GM19468 (cell line): ENCODE results near the gene PPM1J.

ENCODE experiments used
- ATAC-seq: cut with Tn5 transposase; IDR thresholded peaks from one replicate; pipeline ENCODE4 v1.9.1; 2021; ENCODE audit warnings: mild to moderate bottlenecking, moderate library complexity, moderate number of reproducible peaks; ENCODE audit not compliant: unreplicated experiment; ENCODE audit errors: extremely low read depth

PPM1J gene

GRCh38 chr1:112693821-112694220 is 21.3 kb downstream of the PPM1J start:
- no peak for ATAC-seq

- ATAC-seq: no peak
Observed at GRCh38 chr1:112692681-112693080, 22.5 kb downstream of the PPM1J start.

- ATAC-seq: no peak
Observed at GRCh38 chr1:112689842-112690237, 25.3 kb downstream of the PPM1J start.

GRCh38 chr1:112689196-112689841 is 25.8 kb downstream of the PPM1J start:
- ATAC-seq: no peak

- no peak for ATAC-seq
Observed at GRCh38 chr1:112688781-112689193, 26.3 kb downstream of the PPM1J start.

- no peak for ATAC-seq
Observed at GRCh38 chr1:112687785-112688496, 27.2 kb downstream of the PPM1J start.

- no peak for ATAC-seq
Observed at GRCh38 chr1:112687361-112687760, 27.8 kb downstream of the PPM1J start.

- no peak for ATAC-seq
Observed at GRCh38 chr1:112686835-112687234, 28.3 kb downstream of the PPM1J start.

- no peak for ATAC-seq
Observed at GRCh38 chr1:112686417-112686816, 28.7 kb downstream of the PPM1J start.

GRCh38 chr1:112685913-112686312 is 29.2 kb downstream of the PPM1J start:
- ATAC-seq: no peak

GRCh38 chr1:112678605-112679004 is 36.5 kb downstream of the PPM1J start:
- ATAC-seq: no peak

GRCh38 chr1:112677501-112677900 is 37.6 kb downstream of the PPM1J start:
- ATAC-seq: no peak

GRCh38 chr1:112676543-112676942 is 38.6 kb downstream of the PPM1J start:
- no peak for ATAC-seq

- ATAC-seq: no peak
Observed at GRCh38 chr1:112675728-112676381, 39.3 kb downstream of the PPM1J start.

GRCh38 chr1:112674986-112675727 is 40.0 kb downstream of the PPM1J start:
- ATAC-seq: no peak

- ATAC-seq: peak; percentile 31
Observed at GRCh38 chr1:112674440-112674985, 40.6 kb downstream of the PPM1J start, which contains the start of gene MOV10. Gene MOV10 (plus strand): TSS chr1:112674659. CDS start chr1:112674913, 254 bp downstream.

- ATAC-seq: no peak
Observed at GRCh38 chr1:112673592-112674439, 41.3 kb downstream of the PPM1J start.

GRCh38 chr1:112672842-112673241 is 42.3 kb downstream of the PPM1J start:
- ATAC-seq: no peak

GRCh38 chr1:112672009-112672408 is 43.1 kb downstream of the PPM1J start:
- ATAC-seq: no peak
